K562 (cell line): ENCODE measurements around the gene KXD1. TPM values are rescaled to one million over a fixed set of nuclear protein-coding genes. Genes with fewer than 3 reads are reported as not detected.
A peak's percentile ranks its signal among the peaks of the same experiment; 100 is the strongest.

Source experiments
- ARNT ChIP-seq, 2 experiments: fragments of 450-650 bp; IDR thresholded peaks; 2 replicates each; pipeline ENCODE4 v1.6.1; 2016; ENCODE audit warnings: mild to moderate bottlenecking in 1 of 2
- C11orf30 ChIP-seq: fragments of 450-650 bp; IDR thresholded peaks from 2 replicates; pipeline ENCODE4 v1.6.1; 2016; ENCODE audit warnings: low read depth, mild to moderate bottlenecking
- CBX1 ChIP-seq: sonication (generic); IDR thresholded peaks from 2 replicates; pipeline ENCODE4 v1.6.1; 2016; ENCODE audit warnings: antibody characterized with exemption, low read depth, mild to moderate bottlenecking
- EHMT2 ChIP-seq: fragments of 450-650 bp; IDR thresholded peaks from 2 replicates; pipeline ENCODE4 v1.6.1; 2018; ENCODE audit warnings: antibody characterized with exemption
- ESRRA ChIP-seq: fragments of 450-650 bp; IDR thresholded peaks from 2 replicates; pipeline ENCODE4 v1.6.1; 2014; ENCODE audit warnings: low read depth, mild to moderate bottlenecking, moderate library complexity, borderline replicate concordance
- FOXP4 ChIP-seq: sonication (generic); formaldehyde crosslinking; IDR thresholded peaks from 2 replicates; pipeline ENCODE4 v1.8.0; 2022; ENCODE audit warnings: mild to moderate bottlenecking, missing genetic modification reagents, borderline replicate concordance
- KAT7 ChIP-seq: sonication (generic); formaldehyde crosslinking; IDR thresholded peaks from 2 replicates; pipeline ENCODE4 v1.8.0; 2022; ENCODE audit warnings: missing genetic modification reagents, mild to moderate bottlenecking, borderline replicate concordance
- KDM2B ChIP-seq: fragments of 250-450 bp; sonication (Bioruptor Pico); IDR thresholded peaks from 2 replicates; pipeline ENCODE4 v1.8.0; 2021; ENCODE audit warnings: mild to moderate bottlenecking, moderate library complexity
- KLF13 ChIP-seq: fragments of 450-650 bp; IDR thresholded peaks from 2 replicates; pipeline ENCODE4 v1.6.1; 2016; ENCODE audit warnings: missing genetic modification characterization, low read depth, mild to moderate bottlenecking, missing compliant biosample characterization, moderate library complexity, borderline replicate concordance
- MED1 ChIP-seq: sonication (generic); formaldehyde crosslinking; IDR thresholded peaks from 2 replicates; pipeline ENCODE4 v1.8.1; 2023; ENCODE audit warnings: missing genetic modification reagents, borderline replicate concordance
- MEIS2 ChIP-seq: fragments of 450-650 bp; IDR thresholded peaks from 2 replicates; pipeline ENCODE4 v1.6.1; 2014; ENCODE audit warnings: mild to moderate bottlenecking; ENCODE audit not compliant: partially characterized antibody
- NR4A1 ChIP-seq, 2 experiments: fragments of 250-450 bp in 1 of 2; fragments of 450-650 bp in 1 of 2; sonication (Bioruptor Pico) in 1 of 2; IDR thresholded peaks; 2 replicates each; pipeline versions ENCODE4 v1.4.0 to v1.6.1; 2016 to 2020; ENCODE audit warnings: mild to moderate bottlenecking in 2 of 2, missing compliant biosample characterization in 1 of 2, missing genetic modification characterization in 1 of 2, moderate library complexity in 1 of 2
- SP2 ChIP-seq: IDR thresholded peaks from 2 replicates; pipeline ENCODE4 v1.6.1; 2011; ENCODE audit warnings: mild to moderate bottlenecking, low read depth, low read length, moderate library complexity; ENCODE audit not compliant: poor library complexity, severe bottlenecking; ENCODE audit errors: extremely low read depth
- SRF ChIP-seq, 2 experiments: fragments of 250-450, 450-650 bp in 1 of 2; sonication (Bioruptor Pico) in 1 of 2; sonication (generic) in 1 of 2; formaldehyde crosslinking; IDR thresholded peaks; 2 replicates each; pipeline versions ENCODE4 v1.5.0 to v1.5.1; 2020 to 2022; ENCODE audit warnings: mild to moderate bottlenecking in 1 of 2, missing genetic modification reagents in 1 of 2
- SRSF7 ChIP-seq: fragments of 200-400 bp; formaldehyde crosslinking; optimal IDR thresholded peaks from 2 replicates; pipeline ENCODE3; 2017; ENCODE audit warnings: mild to moderate bottlenecking, low read depth, low read length
- TBL1XR1 ChIP-seq, 2 experiments: IDR thresholded peaks; 2 replicates each; pipeline ENCODE4 v1.6.1; 2012; ENCODE audit warnings: improper control_type of control experiment in 2 of 2, low read length in 2 of 2, mild to moderate bottlenecking in 1 of 2
- TRIM24 ChIP-seq, 2 experiments: fragments of 450-650 bp; IDR thresholded peaks; 2 replicates each; pipeline ENCODE4 v1.6.1; 2016
- ZKSCAN1 ChIP-seq: fragments of 150-350 bp; IDR thresholded peaks from 2 replicates; pipeline ENCODE4 v1.6.1; 2016; ENCODE audit warnings: low read depth, low read length
- ZNF24 ChIP-seq: fragments of 450-650 bp; IDR thresholded peaks from 2 replicates; pipeline ENCODE4 v1.6.1; 2016
- ZNF384 ChIP-seq: IDR thresholded peaks from 2 replicates; pipeline ENCODE4 v1.6.1; 2012; ENCODE audit warnings: low read depth, low read length, improper control_type of control experiment
- ZNF436 ChIP-seq: fragments of 250-450, 450-650 bp; sonication (Bioruptor Pico); formaldehyde crosslinking; IDR thresholded peaks from 2 replicates; pipeline ENCODE4 v1.7.0; 2020; ENCODE audit warnings: mild to moderate bottlenecking
- polyA plus RNA-seq, 8 experiments: library from polyadenylated mRNA; depleted of rRNA in 4 of 8; stranded (reverse) in 5 of 8; unstranded in 3 of 8; fragments of >200 nt; fragmentation: Nextera tagmentation in 2 of 8; fragmentation: Illumina TruSeq in 1 of 8; extraction: Ambion mirVana in 2 of 8; extraction: Trizol in 1 of 8; gene quantifications; 2 replicates each; pipeline versions ENCODE4 v1.2.1 to v1.2.3, GENCODE V29; 2011 to 2014; ENCODE audit warnings: inconsistent platforms in 1 of 8, missing spikeins in 1 of 8
- total RNA-seq, 7 experiments: library from RNA; depleted of rRNA in 6 of 7; stranded (reverse); fragments of >200 nt in 6 of 7; fragmentation: Illumina TruSeq in 2 of 7; extraction: Trizol in 2 of 7; gene quantifications; 2 replicates each; pipeline versions ENCODE4 v1.2.1 to v1.2.3, GENCODE V29; 2011 to 2021; ENCODE audit warnings: low replicate concordance in 1 of 7
- TF ChIP-seq, protein P1 (sequence below): fragments of 450-650 bp; formaldehyde crosslinking; IDR thresholded peaks from 2 replicates; pipeline ENCODE4 v1.4.0; 2020; ENCODE audit warnings: mild to moderate bottlenecking, moderate library complexity
- TF ChIP-seq, protein P2 (sequence below), 2 experiments: fragments of 450-650 bp; IDR thresholded peaks; 2 replicates each; pipeline ENCODE4 v1.6.1; 2016

KXD1 gene
- total and polyA plus RNA-seq, 9 of the 15 experiments (the other 6 are each of a cell fraction or from before 2014, with no cell fraction given) = 21.9 to 210 (median 118) TPM

DNA sequence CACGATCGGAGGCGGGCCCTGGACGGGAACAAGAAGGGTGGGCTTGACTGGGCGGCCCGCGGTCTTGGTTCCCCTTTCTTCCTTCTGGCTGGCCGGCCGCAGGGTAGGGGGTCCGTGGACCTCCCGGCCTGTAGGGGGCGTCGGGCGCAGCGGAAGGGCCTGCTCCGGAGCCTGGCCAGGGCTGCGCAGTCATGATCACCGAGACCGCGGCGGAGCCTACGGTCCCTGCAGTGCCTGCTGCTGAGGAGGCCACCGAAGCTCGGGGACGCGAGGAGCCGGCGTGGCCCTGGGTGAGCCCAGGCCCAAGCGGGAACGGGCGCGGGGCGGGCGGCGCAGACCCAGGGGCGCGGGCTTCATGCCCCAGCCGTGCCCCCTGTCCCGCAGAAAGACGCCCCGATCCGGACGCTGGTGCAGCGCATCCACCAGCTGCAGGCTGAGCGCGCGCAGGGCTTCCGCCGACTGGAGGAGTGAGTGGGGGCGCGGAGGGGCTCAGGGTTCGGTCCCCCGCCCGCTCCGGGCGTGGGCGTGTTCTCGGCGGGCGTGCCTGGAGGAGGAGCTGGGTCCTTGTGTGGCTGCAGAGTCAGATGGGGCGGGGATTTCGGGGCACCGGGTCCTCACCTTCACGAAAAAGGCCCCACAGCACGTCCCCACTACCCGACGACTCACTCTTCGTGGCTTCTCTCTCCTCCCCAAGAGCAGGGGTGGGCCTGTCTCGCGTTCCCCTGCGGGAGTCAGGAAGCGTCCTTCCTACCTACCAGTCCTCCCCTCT lies 31.1 kb downstream of the KXD1 start, which contains the start of gene REX1BD (continued):
- TF ChIP-seq, protein P1, sequence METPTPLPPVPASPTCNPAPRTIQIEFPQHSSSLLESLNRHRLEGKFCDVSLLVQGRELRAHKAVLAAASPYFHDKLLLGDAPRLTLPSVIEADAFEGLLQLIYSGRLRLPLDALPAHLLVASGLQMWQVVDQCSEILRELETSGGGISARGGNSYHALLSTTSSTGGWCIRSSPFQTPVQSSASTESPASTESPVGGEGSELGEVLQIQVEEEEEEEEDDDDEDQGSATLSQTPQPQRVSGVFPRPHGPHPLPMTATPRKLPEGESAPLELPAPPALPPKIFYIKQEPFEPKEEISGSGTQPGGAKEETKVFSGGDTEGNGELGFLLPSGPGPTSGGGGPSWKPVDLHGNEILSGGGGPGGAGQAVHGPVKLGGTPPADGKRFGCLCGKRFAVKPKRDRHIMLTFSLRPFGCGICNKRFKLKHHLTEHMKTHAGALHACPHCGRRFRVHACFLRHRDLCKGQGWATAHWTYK (CRISPR knock-in tag) = no peak; the same call in 1 of the 2 replicates
- TF ChIP-seq ZNF24 (peak; percentile 76; the same call in 1 of the 2 replicates), MED1 (no peak), SRF (CRISPR knock-in tag; IDR thresholded peaks at IDR 0.05) (peak in 1 of 2 experiments; percentile 63; a peak in 1 of 4 replicates), ZNF384 (peak; percentile 44; the same call in 1 of the 2 replicates), ESRRA (peak; percentile 74; the same call in 1 of the 2 replicates), NR4A1 (CRISPR knock-in tag; IDR thresholded peaks at IDR 0.05) (no peak; the same call in 1 of the 2 replicates), NR4A1 (tag; IDR thresholded peaks at IDR 0.05) (peak; percentile 48; the same call in 1 of the 2 replicates), MEIS2 (peak; percentile 1), KAT7 (CRISPR knock-in tag) (peak; percentile 55; the same call in 1 of the 2 replicates), TRIM24 (IDR thresholded peaks at IDR 0.05) (peak; percentile 9 to 68; a peak in 2 of 4 replicates), FOXP4 (CRISPR knock-in tag) (peak; percentile 39; the same call in 1 of the 2 replicates), ZNF436 (CRISPR knock-in tag) (0 out of 2 replicates have a peak, but pooled peaks have one; percentile 11), SRSF7 (peak; percentile 48), EHMT2 (0 out of 2 replicates have a peak, but pooled peaks have one; percentile 19), KDM2B (CRISPR knock-in tag) (peak; percentile 80; the same call in 1 of the 2 replicates), KLF13 (tag) (no peak), TBL1XR1 (IDR thresholded peaks at IDR 0.05; ENCODE audit: low read length in 2 of 2) (0 out of 4 replicates have a peak, but pooled peaks of 1 of the 2 experiments have one; percentile 31), ARNT (IDR thresholded peaks at IDR 0.05) (peak in 1 of 2 experiments; percentile 42; a peak in 1 of 4 replicates), ZKSCAN1 (peak; percentile 47; the same call in 1 of the 2 replicates), C11orf30 (peak; percentile 77), SP2 (peak; percentile 89), CBX1 (peak; percentile 98)
- TF ChIP-seq, protein P2, sequence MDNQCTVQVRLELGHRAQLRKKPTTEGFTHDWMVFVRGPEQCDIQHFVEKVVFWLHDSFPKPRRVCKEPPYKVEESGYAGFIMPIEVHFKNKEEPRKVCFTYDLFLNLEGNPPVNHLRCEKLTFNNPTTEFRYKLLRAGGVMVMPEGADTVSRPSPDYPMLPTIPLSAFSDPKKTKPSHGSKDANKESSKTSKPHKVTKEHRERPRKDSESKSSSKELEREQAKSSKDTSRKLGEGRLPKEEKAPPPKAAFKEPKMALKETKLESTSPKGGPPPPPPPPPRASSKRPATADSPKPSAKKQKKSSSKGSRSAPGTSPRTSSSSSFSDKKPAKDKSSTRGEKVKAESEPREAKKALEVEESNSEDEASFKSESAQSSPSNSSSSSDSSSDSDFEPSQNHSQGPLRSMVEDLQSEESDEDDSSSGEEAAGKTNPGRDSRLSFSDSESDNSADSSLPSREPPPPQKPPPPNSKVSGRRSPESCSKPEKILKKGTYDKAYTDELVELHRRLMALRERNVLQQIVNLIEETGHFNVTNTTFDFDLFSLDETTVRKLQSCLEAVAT (IDR thresholded peaks at IDR 0.05) = peak; percentile 56 to 61; a peak in 2 of 4 replicates
